ENCODE measurements around the gene RBM20. TPM values are rescaled to one million over a fixed set of nuclear protein-coding genes. Genes with fewer than 3 reads are reported as not detected.

RBM20 gene
- total and polyA plus RNA-seq, 2 of the 13 experiments (the other 11 are each of a cell fraction or from before 2014, with no cell fraction given): 0.02 to 0.22 TPM

DNA sequence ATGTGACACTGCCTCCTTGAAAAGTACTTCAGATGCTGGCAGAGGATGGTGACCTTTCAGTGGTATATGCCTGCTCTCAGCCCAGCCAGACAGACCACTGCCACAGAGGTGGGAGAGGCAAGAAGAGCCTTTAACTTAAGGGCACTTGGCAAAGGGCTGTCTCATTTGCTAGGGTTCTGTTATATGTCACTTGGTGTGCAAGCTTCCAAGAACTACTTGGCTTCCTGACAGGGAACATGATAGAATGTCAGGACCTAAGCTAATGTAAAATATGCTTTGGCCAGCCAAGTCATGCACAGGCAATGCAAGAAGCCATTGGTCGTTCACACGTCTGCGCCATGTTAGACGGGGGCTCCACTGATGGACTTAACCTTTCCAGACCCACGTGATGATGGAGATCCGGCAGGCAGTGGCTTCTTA, 54.7 kb downstream of the RBM20 start:
- Histone ChIP-seq H3K79me2 (ENCODE audit: insufficient read depth, low read length) (no peaks in the 10 kb centered on the region), H3K27me3 (ENCODE audit: control insufficient read depth in 1 of 2, insufficient read depth in 2 of 2, low read length in 2 of 2) (peaks cover 0 to 3% of the 10 kb centered on the region in 2 experiments; a peak in 1 of 5 replicates), H3K4me1 (ENCODE audit: insufficient read depth, low read length) (no peaks in the 10 kb centered on the region), H3K4me3 (replicated peaks in 1 of 3; ENCODE audit: insufficient read depth in 1 of 3, low read depth in 2 of 3, low read length in 3 of 3) (no peak overlapping the region), H2AFZ (ENCODE audit: low read length) (no peak overlapping the region), H3K27ac (ENCODE audit: extremely low read length, insufficient read depth, low read length) (no peak overlapping the region), H3K9me3 (ENCODE audit: low read length) (no peaks in the 10 kb centered on the region), H3K9ac (ENCODE audit: insufficient read depth, low read depth, low read length) (no peak overlapping the region), H3K4me2 (ENCODE audit: low read depth, low read length) (no peak overlapping the region), H4K20me1 (ENCODE audit: insufficient read depth, low read length) (no peaks in the 10 kb centered on the region), H3K36me3 (replicated peaks in 1 of 2; ENCODE audit: control insufficient read depth in 1 of 2, insufficient read depth in 2 of 2, low read length in 2 of 2) (no peaks in the 10 kb centered on the region)
- no peak for FAIRE-seq
- CTCF ChIA-PET (ENCODE audit: low intra/inter-chr PET ratio, low total read pairs): no interaction called here
- in situ Hi-C loops (cut with HindIII; ENCODE audit: extremely low pct_ligation_motif_present, low pct_unique_long_range_greater_than_20kb) (no loop called here), intact Hi-C loops (cut with micrococcal nuclease; ENCODE audit: unreplicated experiment) (no loop called here)
- POLR2A ChIA-PET: no interaction called here
- no peak for TF ChIP-seq JUND (CRISPR knock-in tag; IDR thresholded peaks at IDR 0.05)
- no peak for TF ChIP-seq NCOA1 (CRISPR knock-in tag; IDR thresholded peaks at IDR 0.05)
- no peak for TF ChIP-seq RNF219 (CRISPR knock-in tag; IDR thresholded peaks at IDR 0.05)
- TF ChIP-seq, protein P1, sequence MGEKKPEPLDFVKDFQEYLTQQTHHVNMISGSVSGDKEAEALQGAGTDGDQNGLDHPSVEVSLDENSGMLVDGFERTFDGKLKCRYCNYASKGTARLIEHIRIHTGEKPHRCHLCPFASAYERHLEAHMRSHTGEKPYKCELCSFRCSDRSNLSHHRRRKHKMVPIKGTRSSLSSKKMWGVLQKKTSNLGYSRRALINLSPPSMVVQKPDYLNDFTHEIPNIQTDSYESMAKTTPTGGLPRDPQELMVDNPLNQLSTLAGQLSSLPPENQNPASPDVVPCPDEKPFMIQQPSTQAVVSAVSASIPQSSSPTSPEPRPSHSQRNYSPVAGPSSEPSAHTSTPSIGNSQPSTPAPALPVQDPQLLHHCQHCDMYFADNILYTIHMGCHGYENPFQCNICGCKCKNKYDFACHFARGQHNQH (CRISPR knock-in tag; IDR thresholded peaks at IDR 0.05): no peak
- TF ChIP-seq ARID2 (CRISPR knock-in tag; IDR thresholded peaks at IDR 0.05; ENCODE audit: borderline replicate concordance): no peak
- TF ChIP-seq ZNF335 (CRISPR knock-in tag; IDR thresholded peaks at IDR 0.05): no peak
- no peak for TF ChIP-seq ZXDC (CRISPR knock-in tag; IDR thresholded peaks at IDR 0.05)
- ATAC-seq: no peak
- WGBS (ENCODE audit: low lambda C conversion rate): 76% methylated on average over 6 of the region's 6 CpGs
- DNase-seq (ENCODE audit: low spot score): no peak
- BruUV-seq (replicated peaks): no TSS peak
